ENCODE measurements around the gene PSMB5.
"Not testable (repeated sequence)": the region's sequence is repeated elsewhere in the genome, so short reads cannot be mapped to it uniquely, and the experiment has no call there.

Gene PSMB5

DNA sequence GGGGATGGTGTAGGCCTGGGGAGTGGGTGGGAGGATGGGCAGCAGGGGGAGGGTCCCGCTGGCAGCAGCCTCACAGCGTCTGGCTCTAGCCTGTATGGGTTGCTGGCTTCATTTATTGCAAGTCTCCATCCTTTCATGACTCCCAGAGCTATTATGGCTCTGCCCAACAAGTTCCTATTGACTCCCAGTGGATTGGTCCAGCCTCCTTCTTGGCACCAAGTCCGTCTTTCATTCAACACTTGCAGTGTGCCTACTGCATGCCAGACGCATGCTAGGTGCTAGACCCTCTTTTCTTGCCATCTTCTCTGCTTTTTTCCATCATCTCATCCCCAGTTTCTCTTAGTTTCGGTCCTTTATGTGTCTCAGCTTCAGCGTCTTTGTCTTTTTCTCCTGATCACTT, 8.4 kb upstream of the PSMB5 start:
- DNase-seq = no peak

DNA sequence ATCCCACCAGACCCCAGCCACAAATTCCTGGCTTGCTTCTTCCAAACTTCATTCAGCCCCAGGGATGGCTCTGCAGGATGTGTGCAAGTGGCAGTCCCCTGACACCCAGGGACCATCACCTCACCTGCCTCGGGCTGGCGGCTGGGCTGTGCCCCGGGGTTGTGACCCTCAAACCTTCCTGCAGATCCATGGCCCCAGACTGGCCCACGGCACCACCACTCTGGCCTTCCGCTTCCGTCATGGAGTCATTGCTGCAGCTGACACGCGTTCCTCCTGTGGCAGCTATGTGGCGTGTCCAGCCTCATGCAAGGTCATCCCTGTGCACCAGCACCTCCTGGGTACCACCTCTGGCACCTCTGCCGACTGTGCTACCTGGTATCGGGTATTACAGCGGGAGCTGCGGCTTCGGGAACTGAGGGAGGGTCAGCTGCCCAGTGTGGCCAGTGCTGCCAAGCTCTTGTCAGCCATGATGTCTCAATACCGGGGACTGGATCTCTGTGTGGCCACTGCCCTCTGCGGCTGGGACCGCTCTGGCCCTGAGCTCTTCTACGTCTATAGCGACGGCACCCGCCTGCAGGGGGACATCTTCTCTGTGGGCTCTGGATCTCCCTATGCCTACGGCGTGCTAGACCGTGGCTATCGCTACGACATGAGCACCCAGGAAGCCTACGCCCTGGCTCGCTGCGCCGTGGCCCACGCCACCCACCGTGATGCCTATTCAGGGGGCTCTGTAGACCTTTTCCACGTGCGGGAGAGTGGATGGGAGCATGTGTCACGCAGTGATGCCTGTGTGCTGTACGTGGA, 7.7 kb upstream of the PSMB5 start, which contains the start of gene PSMB11:
Gene PSMB11 (plus strand): TSS at position 51 of the 804 bp plus-strand sequence. CDS start 14 bp downstream, at position 65.
- DNase-seq = no peak

DNA sequence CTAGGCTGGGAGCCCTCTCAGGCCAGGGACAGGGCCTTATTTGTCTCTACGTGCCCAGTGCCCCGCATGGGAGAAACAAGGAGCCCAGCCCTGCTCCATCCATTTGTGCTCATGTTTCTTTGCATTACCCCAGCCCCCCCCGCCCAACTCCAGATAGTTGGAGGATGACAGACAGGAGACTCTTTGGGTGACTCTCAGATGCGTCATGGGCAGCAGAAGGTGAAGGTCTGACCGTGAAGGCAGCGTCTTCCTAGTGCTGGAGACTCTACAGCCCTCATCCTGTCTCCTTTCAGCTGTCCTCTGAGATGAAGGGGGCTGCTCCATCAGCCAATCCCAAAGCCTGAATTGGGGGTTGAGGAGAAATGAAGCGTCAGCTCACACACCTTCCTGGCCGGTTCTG, 7.0 kb upstream of the PSMB5 start:
- DNase-seq = peak; percentile 41

DNA sequence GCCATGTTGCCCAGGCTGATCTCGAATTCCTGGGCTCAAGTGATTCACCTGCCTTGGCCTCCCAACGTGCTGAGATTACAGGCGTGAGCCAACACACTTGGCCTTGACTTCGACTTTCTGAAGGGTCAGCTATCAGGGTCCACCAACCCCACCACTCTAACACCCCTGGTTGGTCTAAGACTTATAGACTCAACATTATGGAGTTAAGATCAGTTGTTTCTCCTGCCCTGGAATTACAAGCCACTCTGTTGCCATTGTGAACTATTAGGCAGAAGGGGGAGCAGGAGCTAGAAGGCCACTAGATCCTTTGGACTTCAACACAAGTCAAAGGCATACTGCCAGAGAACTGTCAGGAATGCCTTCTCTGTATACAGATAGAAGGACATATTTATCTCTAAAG, 5.4 kb upstream of the PSMB5 start:
- DNase-seq = no peak

DNA sequence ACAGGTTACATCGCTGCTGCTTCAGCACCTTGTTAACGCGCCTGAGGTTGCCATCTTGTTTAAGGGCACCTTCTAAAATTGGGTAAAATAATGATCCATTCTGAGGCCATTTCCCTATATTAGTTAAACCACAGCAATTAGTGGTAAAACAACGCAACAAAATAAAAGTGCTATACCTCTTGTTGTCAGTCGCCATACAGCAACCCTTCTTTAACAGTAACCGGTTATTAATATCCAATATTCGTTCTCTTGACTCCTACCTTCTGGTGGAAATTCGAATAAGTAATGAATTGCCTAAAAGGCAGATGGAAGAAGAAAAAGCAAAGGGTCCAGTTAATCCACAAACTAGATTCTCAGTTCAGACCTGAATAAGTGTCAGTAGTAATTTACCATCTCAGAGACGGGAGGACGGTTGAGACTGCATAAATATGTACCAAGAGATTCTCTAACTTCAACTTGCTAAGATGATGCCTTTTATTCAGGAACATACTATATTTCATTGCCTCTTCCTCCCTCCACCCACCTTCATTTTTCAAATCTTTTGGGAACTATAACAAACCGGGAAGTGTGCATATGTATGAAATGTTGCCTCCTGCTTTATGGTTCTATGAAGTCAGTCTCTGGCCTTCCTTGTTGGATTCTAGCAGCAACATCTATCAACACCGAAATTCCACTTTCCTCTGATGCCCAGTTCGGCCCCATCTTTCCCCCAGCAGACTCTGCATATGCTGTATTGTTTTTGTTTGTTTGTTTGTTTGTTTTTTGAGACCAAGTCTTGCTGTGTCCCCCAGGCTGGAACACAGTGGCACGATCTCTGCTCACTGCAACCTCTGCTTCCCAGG, 824 bp upstream of the PSMB5 start:
- no peak for DNase-seq

DNA sequence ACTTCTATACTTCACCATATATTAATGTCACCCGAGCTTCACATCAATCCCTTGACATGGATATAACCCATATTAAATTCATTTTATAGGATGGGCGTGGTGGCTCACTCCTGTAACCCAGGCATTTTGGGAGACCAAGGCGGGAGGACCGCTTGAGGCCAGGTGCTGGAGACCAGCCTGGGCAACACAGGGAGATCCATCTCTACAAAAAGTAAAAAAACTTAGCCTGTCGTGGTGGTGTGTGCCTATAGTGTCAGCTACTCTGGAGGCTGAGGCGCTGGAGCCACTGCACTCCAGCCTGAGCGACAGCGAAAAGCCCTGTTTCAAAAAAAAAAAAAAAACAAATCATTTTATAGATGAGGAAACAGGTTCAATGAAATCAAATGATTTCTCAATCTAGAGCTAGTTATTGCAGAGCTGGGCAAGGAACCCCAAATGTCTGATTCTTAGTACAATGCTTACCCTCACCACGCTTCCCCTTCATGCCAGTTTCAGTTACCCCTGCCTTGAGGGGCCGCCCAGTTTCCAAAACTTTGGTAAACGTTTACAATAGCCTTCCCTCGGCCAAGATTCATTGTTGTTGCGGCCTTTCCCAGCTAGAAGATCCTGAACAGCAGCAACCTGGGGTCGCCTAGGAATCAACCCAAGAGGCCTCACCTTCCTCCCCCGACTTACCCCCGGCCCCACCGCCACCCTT, 751 bp downstream of the PSMB5 start:
- no peak for DNase-seq

DNA sequence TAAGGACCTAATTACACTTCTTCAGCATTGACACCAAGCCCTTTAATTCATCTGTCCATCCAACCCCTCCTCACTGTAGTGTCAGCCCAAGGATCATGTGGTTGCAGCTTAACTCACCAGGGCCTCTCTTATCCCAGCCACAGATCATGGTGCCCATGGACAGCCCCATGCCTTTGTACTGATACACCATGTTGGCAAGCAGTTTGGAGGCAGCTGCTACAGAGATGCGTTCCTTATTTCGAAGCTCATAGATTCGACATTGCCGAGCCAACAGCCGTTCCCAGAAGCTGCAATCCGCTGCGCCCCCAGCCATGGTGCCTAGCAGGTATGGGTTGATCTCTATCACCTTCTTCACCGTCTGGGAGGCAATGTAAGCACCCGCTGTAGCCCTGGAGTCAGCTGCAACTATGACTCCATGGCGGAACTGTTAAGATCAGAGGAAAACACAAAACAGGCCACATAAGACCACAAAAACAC, 1.4 kb downstream of the PSMB5 start:
- DNase-seq = no peak

DNA sequence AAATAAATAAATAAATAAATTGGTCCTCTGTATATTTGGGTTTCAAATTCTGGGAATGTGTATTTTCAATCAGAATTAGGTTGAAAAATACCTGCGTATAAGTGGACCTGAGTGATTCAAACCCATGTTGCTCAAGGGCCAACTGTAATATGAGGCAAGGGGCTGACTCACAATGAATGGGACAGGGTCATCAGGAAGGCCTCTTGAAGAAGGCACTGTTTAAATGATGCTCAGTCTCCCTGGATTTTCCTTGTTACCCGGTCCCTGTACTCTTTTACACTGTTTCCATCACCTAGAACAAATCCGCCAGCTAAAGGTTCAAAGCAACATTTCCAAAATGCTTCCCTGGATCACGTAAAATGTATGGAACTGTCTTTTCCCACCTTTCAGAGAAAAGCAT, 3.8 kb downstream of the PSMB5 start:
- no peak for DNase-seq

DNA sequence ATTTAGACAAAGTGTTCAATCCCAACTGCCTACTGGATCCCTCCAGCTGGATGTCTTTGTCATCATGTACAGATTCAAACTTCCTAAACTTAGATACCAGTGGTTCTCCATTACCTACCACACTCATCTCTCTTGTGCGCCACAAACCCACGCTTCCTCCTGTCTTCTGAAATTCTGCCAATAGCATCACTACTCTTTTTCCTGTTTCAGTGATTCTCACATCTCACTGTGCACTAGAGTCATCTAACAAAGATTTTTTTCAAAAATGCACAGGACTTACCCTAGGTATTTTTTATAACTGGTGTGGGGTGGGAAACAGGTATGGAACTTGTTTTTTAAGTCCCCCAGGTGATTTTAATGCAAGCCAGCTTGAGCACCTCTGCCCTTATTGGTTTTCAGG, 5.9 kb downstream of the PSMB5 start:
- DNase-seq = no peak

DNA sequence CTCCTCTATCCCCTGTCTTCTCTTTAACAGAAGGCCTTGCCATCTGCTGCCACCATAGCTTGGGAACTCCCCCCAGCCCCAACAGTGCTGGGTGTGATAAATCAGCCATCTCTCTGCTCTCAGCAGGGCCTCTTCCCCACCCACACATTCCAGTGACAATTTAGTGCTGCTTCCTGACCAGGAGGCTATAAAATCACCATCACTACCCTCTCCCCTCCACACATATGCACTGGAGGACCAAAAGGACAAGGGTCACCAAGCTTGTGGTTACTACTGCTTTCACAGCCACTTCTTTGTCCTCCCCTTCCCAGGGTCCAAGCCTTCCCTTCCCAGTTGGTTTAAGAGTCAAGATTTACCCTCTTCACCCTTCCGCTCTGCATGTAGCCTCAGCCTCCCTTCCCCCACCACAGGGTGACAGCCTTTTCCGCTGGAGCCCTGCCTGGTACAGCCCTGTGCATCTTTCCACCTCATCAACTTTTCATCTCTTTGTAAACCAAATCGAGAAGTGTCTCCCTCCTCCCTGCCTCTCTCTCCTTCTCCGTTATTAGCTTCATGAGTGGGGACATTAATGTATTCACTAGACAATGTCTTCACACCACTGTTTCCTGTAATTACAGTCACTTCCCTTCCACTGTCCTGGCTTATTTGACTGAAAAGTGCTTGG, 9.4 kb downstream of the PSMB5 start:
- no peak for DNase-seq

DNA sequence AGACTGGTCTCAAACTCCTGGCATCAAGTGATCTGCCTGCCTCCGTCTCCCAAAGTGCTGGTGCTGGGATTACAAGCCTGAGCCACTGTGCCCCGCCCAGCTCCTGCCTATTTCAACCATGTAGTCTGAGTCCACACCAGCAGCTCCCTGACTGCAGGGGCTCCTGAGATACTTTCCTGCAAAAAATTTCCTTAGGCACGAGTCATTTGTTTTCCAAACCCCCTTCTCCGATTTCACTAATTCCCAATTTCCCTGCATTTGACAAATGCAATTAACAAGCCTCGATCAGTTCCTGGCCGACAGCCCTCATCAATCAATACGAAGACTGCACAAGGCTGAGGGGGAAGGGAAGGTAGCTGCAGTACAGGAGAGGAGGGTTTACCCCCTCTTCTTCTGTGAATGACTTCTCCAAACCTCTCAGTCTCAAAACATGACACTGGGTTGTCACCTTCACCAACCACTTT, 10.1 kb downstream of the PSMB5 start:
- no peak for DNase-seq

DNA sequence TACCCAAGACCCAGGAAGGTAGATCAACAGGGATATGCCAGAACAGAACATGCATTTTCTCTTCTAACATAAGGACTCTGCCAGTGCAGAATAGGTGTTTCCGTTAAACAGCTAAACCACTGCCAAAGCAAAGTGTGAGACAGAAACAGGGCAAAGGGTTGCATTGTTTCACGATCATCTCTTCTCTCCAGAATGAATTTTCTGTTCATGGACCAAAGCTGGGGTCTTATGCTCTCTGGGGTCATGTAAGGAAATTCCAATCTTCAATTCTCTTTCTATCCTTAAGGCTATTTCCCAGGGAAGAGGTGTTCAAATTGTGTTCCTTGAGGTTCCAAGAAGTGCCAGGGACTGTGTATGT, 10.9 kb downstream of the PSMB5 start:
- no peak for DNase-seq

DNA sequence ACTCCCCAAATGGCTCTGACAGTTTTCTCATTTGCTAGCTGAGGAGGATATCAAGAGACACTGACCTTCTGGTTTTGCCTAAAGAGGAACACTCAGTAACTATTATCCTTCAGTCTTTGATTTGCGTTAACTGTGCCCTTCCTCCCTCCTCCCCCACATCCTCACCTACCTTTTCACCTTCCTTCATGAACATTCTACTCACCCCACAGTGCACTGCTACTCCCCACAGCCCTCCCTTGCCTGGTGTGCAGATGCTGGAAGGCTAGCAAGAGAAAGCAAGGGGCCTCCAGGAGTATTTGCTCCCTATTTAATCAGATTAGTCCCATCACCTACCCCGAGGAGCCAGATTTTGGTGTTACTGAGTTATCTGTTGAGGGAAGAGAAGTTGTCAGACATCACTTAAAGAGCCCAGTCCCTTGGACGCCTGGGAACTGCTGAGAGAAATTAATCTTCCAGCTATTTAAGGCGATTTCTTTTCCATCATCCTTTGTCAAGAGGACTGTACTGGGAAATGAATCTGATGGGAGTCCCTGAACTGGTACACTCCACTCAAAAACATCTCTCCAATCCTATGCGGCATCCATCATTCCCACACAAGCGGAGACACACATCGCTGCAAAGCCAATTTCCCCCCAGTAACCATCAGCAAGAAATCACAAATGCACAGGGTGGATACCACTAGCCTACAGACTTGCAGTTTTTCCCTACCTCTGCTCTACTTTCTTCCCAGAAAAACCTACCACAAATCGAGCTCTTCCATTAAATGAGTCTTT, 11.5 kb downstream of the PSMB5 start:
- DNase-seq = no peak

DNA sequence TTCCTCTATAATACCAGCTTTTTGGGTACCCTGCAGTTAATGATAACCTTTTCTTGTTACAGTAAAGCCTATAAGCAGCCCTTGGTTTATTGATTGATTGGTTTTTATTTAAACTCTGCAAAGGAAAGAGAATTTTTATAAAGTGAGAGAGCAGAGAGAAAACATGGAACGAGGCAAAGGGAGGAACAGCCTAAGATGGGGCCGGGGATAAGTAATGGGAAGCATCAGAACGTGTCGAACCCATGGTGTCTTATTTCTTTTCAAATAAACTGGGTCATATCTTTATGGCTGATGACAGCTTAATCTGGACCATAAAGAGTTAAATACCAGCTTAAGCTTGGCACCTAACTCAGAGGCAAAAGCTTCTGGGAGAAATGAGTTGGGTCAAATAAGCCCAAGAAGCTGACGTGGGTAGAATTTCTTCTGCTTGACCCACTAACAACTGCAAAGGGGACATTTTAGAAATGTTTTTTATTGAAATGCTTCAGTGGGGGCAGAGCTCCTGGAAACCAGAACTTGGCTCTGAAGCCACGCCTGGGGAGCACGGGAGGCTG, 12.7 kb downstream of the PSMB5 start:
- no peak for DNase-seq

DNA sequence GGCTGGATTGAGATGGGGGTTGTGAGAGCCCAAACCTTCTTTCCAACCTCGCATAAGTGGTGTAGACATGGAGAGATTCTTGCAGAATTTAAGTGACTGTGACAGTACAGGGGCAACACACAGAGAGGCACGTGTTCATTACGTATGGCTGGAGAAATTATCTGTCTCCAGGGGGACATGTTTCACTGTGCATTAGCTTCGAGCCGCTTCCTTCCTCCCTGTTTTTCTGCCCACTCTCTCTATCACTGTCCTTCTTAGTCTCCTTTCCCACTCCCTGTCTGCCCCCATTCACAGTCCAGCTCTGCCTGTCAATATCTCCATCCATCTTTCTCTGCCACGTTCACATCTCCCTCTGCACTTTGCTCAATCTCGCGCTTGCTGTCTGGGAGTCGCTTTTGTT, 13.3 kb downstream of the PSMB5 start:
- DNase-seq = no peak

DNA sequence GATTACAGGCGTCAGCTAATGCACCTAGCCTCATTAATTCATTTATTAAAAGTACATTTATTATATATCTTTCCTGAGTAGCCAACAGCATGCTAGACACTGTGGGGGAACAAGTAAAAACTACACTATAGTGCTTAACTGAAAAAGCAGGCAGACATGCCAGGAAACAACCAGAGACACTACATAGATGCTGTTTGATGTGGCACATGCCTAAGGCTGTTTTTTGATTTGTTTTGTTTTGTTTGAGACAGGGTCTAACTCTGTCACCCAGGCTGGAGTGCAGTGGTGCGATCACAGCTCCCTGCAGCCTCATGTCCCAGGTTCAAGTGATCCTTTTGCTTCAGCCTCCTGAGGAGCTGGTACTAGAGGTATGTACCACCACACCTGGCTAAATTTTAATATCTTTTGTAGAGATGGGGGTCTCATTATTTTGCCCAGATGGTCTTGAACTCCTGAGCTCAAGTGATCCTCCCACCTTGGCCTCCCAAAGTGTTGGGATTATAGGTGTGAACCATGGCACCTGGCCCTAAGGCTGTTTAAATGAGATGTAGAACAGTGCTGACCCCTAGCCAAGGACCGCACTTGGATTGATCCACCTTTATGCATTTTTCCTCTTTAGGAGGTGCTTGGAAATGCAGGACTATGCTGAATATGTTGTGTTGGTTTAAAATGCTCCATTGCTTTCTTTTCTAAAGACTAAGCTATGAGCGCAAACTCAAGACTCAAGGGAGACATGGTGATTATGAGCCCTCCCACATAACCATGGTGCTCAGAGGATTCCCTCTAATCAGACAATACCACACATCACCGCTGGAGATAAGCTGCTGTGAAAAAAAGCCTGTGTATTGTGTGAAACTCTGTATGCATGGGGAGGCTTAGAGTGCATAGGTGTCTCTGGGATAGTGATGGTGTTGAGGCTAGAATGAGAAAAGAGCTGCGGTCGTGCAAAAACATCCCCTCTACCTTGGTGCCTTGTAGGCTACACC, 14.3 kb downstream of the PSMB5 start:
- DNase-seq = no peak

DNA sequence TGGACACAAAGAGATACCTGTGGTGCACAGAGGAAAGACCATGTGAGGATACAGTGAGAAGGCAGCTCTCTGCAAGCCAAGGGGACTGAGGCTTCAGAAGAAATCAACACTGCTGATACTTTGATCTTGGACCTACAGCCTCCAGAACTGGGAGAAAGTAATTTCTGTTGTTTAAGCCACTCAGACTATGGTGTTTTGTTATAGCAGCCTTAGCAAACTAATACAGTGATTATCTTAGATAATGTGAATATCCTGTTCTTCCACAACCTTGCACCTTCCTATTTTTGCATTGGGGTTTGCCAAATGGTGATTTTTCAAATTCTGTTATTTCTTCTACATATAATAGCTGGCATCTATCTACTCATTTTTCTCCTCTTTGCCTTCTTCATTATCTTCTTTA, 16.6 kb downstream of the PSMB5 start:
- no peak for DNase-seq

DNA sequence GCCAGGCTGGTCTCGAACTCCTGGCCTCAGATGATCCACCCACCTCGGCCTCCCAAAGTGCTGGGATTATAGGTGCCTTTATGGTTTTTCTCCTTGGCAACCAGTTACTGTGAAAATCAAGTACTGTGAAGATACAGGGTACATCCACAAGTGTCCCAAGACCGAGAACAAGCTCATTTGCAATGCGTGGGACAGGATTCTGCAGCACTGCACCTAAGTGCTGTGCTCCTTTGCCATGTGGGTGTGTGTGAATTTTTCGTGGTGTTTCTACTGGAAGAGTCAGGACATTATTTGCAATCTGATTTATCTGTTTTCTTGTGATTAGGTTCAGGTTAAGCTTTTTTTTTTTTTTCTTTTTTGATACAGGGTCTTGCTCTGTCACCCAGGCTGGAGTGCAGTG, 17.6 kb downstream of the PSMB5 start:
- no peak for DNase-seq

DNA sequence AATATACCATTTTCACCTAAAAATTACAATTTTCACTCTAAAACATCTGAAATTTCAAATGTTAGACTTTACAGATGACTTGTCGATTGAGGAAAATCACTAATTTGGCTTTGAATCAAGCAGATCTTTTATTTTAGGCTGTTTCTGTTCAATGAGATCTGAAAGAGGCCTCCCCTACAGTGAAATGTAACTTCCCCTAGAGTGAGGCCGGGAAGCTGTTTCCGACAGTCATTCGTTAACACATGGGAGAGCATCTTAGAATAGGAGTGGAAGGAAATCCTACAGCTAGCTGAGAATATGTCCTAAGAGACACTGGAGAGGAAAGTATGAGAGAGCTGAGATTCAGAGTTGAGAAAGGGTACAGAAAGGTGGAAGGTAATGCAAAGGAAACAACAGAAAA, 19.1 kb downstream of the PSMB5 start:
- no peak for DNase-seq

DNA sequence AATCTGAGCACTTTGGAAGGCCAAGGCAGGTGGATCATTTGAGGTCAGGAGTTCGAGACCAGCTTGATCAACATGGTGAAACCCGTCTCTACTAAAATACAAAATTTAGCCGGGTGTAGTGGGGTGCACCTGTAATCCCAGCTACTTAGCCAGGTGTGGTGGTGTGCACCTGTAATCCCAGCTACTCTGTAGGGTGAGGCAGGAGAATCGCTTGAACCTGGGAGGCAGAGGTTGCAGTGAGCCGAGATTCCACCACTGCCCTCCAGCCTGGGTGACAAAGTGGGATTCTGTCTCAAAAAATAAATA, 21.0 kb downstream of the PSMB5 start:
- not testable (repeated sequence) for DNase-seq

All from fibroblast of skin of right biceps (primary cell).